HFF-Myc (cell line): ENCODE data around the gene TMEM213.

Source experiments
- DNase-seq: peaks from one replicate; pipeline ENCODE4 v3.0.0-alpha.2; 2011; ENCODE audit warnings: low read depth; ENCODE audit errors: extremely low read depth
- H3K4me3 ChIP-seq: replicated peaks from 2 replicates; pipeline ENCODE4 v1.5.1; 2011; ENCODE audit warnings: low read depth, mild to moderate bottlenecking, control low read depth, low read length
- TF ChIP-seq, protein P1 (sequence below): IDR thresholded peaks from 2 replicates; pipeline ENCODE4 v1.5.1; 2012; ENCODE audit warnings: mild to moderate bottlenecking, low read depth, low read length, control low read depth; ENCODE audit errors: missing control alignments

TMEM213 gene

GRCh38 chr7:138821912-138822311 is 24.1 kb downstream of the TMEM213 start:
- no peak for DNase-seq
- H3K4me3 ChIP-seq, result no peak overlapping the region
- TF ChIP-seq, protein P1, sequence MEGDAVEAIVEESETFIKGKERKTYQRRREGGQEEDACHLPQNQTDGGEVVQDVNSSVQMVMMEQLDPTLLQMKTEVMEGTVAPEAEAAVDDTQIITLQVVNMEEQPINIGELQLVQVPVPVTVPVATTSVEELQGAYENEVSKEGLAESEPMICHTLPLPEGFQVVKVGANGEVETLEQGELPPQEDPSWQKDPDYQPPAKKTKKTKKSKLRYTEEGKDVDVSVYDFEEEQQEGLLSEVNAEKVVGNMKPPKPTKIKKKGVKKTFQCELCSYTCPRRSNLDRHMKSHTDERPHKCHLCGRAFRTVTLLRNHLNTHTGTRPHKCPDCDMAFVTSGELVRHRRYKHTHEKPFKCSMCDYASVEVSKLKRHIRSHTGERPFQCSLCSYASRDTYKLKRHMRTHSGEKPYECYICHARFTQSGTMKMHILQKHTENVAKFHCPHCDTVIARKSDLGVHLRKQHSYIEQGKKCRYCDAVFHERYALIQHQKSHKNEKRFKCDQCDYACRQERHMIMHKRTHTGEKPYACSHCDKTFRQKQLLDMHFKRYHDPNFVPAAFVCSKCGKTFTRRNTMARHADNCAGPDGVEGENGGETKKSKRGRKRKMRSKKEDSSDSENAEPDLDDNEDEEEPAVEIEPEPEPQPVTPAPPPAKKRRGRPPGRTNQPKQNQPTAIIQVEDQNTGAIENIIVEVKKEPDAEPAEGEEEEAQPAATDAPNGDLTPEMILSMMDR, result no peak

DNA sequence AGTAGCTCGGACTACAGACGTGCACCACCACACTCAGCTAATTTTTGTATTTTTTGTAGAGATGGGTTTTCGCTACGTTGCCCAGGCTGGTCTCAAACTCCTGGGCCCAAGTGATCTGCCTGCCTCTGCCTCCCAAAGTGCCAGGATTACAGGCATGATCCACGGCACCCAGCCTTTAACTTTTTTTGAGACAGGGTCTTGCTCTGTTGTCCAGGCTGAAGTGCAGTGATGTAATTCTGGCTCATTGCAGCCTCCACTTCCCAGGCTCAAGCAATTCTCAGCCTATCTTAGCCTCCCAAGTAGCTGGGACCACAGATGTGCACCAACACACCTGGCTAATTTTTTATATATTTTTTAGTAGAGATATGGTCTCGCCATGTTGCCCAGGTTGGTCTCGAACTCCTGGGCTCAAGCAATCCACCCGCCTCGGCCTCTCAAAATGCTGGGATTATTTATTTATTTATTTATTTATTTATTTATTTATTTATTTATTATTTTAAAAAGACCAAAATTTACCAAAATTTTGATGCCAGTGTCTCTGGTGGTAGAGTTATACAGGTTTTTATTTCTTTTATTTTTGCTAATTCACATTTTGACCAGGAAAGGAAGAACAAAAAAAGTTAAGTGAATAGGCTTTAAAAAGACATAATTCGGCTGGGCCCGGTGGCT is 25.2 kb downstream of the TMEM213 start:
- TF ChIP-seq, protein P1, result no peak
- no peak overlapping the region for H3K4me3 ChIP-seq
- no peak for DNase-seq

- DNase-seq, result no peak
- TF ChIP-seq, protein P1, result no peak
- no peak overlapping the region for H3K4me3 ChIP-seq
Observed at GRCh38 chr7:138825049-138825721, 27.4 kb downstream of the TMEM213 start.

- no peak overlapping the region for H3K4me3 ChIP-seq
- TF ChIP-seq, protein P1, result no peak
- DNase-seq, result no peak
Observed at GRCh38 chr7:138828302-138828701, 30.5 kb downstream of the TMEM213 start.

GRCh38 chr7:138829335-138829734 is 31.5 kb downstream of the TMEM213 start:
- no peak overlapping the region for H3K4me3 ChIP-seq
- TF ChIP-seq, protein P1, result no peak
- DNase-seq, result no peak

- DNase-seq, result no peak
- H3K4me3 ChIP-seq, result no peak overlapping the region
- TF ChIP-seq, protein P1, result no peak
Observed at GRCh38 chr7:138832966-138833365, 35.2 kb downstream of the TMEM213 start.
